ENCODE measurements around the gene CNPY3. TPM values are rescaled to one million over a fixed set of nuclear protein-coding genes. Genes with fewer than 3 reads are reported as not detected.

Gene CNPY3
- total and polyA plus RNA-seq, 10 of the 15 experiments (the other 5 are each of a cell fraction or from before 2014, with no cell fraction given), result 7.2 to 102 (median 73.6) TPM

- Histone ChIP-seq H3K9me3 (replicated peaks; ENCODE audit: control insufficient read depth, insufficient read depth, low read length) (no peaks in the 10 kb centered on the region), H4K20me1 (ENCODE audit: control insufficient read depth, insufficient read depth) (peaks cover 12% of the 10 kb centered on the region), H3K4me3 (no peak overlapping the region), H3K27me3 (replicated peaks in 1 of 2; ENCODE audit: control insufficient read depth in 2 of 2, insufficient read depth in 2 of 2, low read length in 1 of 2) (no peaks in the 10 kb centered on the region), H3K4me2 (ENCODE audit: control insufficient read depth, insufficient read depth) (no peak overlapping the region), H3K9ac (ENCODE audit: control insufficient read depth, insufficient read depth, low read length) (no peak overlapping the region), H2AFZ (ENCODE audit: control insufficient read depth, low read depth, low read length) (no peak overlapping the region), H3K36me3 (ENCODE audit: control insufficient read depth in 2 of 2, insufficient read depth in 2 of 2, low read length in 1 of 2) (peaks cover 41 to 50% of the 10 kb centered on the region in 2 experiments), H3K79me2 (ENCODE audit: control insufficient read depth, insufficient read depth, low read length) (peaks cover 27% of the 10 kb centered on the region), H3K4me1 (ENCODE audit: control insufficient read depth, insufficient read depth, low read length) (peaks cover 24% of the 10 kb centered on the region), H3K27ac (ENCODE audit: control insufficient read depth, insufficient read depth) (no peak overlapping the region)
- ChIA-PET RAD21 (ENCODE audit: unreplicated experiment) (interaction anchor here (0.9 kb wide), 1 partner anchor 41 kb away, joined by 3 read pairs; the partner anchor contains the start of gene PEX6), POLR2A (interaction anchor here (0.6 kb wide), 1 partner anchor 253 kb away, joined by 7 read pairs; no protein-coding TSS in a partner anchor), SMC1A (ENCODE audit: uncharacterized antibody, unreplicated experiment) (interaction anchor here (0.5 to 2.0 kb wide), 3 partner anchors 33 to 64 kb away, joined by 3 to 5 read pairs (median 3); partner anchors contain the start of gene PEX6), CTCF (interaction anchor here (0.6 to 1.2 kb wide), 2 partner anchors 206 to 833 kb away, joined by 3 read pairs; no protein-coding TSS in a partner anchor)
- intact Hi-C loops (cut with micrococcal nuclease; ENCODE audit: unreplicated experiment), result no loop called here
- DNase-seq (ENCODE audit: low read depth, low spot score) (no peak), ATAC-seq (no peak), FAIRE-seq (no peak)
- TF ChIP-seq E2F8 (IDR thresholded peaks at IDR 0.05; ENCODE audit: low read depth, partially characterized antibody) (no peak), PRDM15 (CRISPR knock-in tag; IDR thresholded peaks at IDR 0.05) (no peak), ZNF687 (IDR thresholded peaks at IDR 0.05) (no peak), RUNX3 (IDR thresholded peaks at IDR 0.05; ENCODE audit: low read length) (no peak), PAX8 (IDR thresholded peaks at IDR 0.05) (no peak), MTA2 (IDR thresholded peaks at IDR 0.05; ENCODE audit: low read depth) (no peak), KLF5 (IDR thresholded peaks at IDR 0.05; ENCODE audit: partially characterized antibody) (no peak), MYB (IDR thresholded peaks at IDR 0.05; ENCODE audit: borderline replicate concordance, low read depth, low read length) (no peak), BRCA1 (IDR thresholded peaks at IDR 0.05; ENCODE audit: low read depth, low read length) (no peak)
- TSS peak; percentile 2 for BruUV-seq (replicated peaks)
- in situ Hi-C loops (cut with MboI), result no loop called here
- 90% methylated on average over 13 of the region's 13 CpGs for WGBS (ENCODE audit: insufficient coverage, insufficient replicate concordance, low lambda C conversion rate, missing lambda C conversion rate)
These were observed 8.5 kb downstream of the CNPY3 start for GRCh38 chr6:42937548-42938427.

Measured in GM12878 (cell line).